Activated CD4-positive, alpha-beta memory T cell treated with anti-CD3 and anti-CD28 coated beads for 36 hours (primary cell): Measurements from ENCODE around the gene CASP7. TPM values are rescaled to one million over a fixed set of nuclear protein-coding genes. Genes with fewer than 3 reads are reported as not detected.

Source experiments
- CTCF ChIA-PET: fragments of 350-600 bp; sonication (Branson Sonifier 250); formaldehyde crosslinking; loops from one replicate; lab custom pipeline; 2021; ENCODE audit warnings: antibody characterized with exemption, inconsistent platforms; lab: Charles Lee
- POLR2A ChIA-PET: fragments of 350-600 bp; sonication (Branson Sonifier 250); formaldehyde crosslinking; loops from one replicate; lab custom pipeline; 2021; ENCODE audit warnings: antibody characterized with exemption; lab: Charles Lee
- DNase-seq: peaks from one replicate; pipeline ENCODE4 v3.0.0-alpha.2; 2020
- H3K27ac Mint-ChIP-seq: one replicate; pipeline ENCODE4 v1.8.0; 2021; ENCODE audit warnings: mixed read lengths
- H3K27me3 Mint-ChIP-seq: one replicate; pipeline ENCODE4 v1.8.0; 2021; ENCODE audit warnings: mixed read lengths
- H3K36me3 Mint-ChIP-seq: one replicate; pipeline ENCODE4 v1.8.0; 2021; ENCODE audit warnings: mixed read lengths
- H3K4me1 Mint-ChIP-seq: one replicate; pipeline ENCODE4 v1.8.0; 2021; ENCODE audit warnings: low read depth, mixed read lengths
- H3K4me3 Mint-ChIP-seq: one replicate; pipeline ENCODE4 v1.8.0; 2021; ENCODE audit warnings: mild to moderate bottlenecking, mixed read lengths
- H3K9me3 Mint-ChIP-seq: one replicate; pipeline ENCODE4 v1.8.0; 2021; ENCODE audit warnings: mixed read lengths
- intact Hi-C: fragments of 100-400 bp; cut with micrococcal nuclease; formaldehyde crosslinking; loops from one replicate; pipeline ENCODE4 v1.15.1; 2023
- total RNA-seq, 2 experiments: library from RNA; stranded (reverse); gene quantifications; one replicate each; pipeline ENCODE4 v1.2.3, GENCODE V29; 2021

CASP7 gene
- total RNA-seq, 2 experiments from 2014 or later: 12.2 to 13.3 TPM

GRCh38 chr10:113718969-113719822 is 39.5 kb downstream of the CASP7 start:
- H3K9me3 Mint-ChIP-seq: no peaks in the 10 kb centered on the region
- ChIA-PET POLR2A (no interaction called here), CTCF (no interaction called here)
- H3K4me3 Mint-ChIP-seq: no peak overlapping the region
- H3K27ac Mint-ChIP-seq: no peak overlapping the region
- intact Hi-C loops: no loop called here
- H3K27me3 Mint-ChIP-seq: no peaks in the 10 kb centered on the region
- peaks cover 37% of the 10 kb centered on the region for H3K36me3 Mint-ChIP-seq
- no peak for DNase-seq
- H3K4me1 Mint-ChIP-seq: no peaks in the 10 kb centered on the region

GRCh38 chr10:113720386-113720785 is 40.7 kb downstream of the CASP7 start:
- POLR2A ChIA-PET: no interaction called here

GRCh38 chr10:113732160-113732881 is 52.6 kb downstream of the CASP7 start:
- Mint-ChIP-seq H3K36me3 (peaks cover 30% of the 10 kb centered on the region), H3K4me1 (no peaks in the 10 kb centered on the region), H3K27ac (no peak overlapping the region), H3K4me3 (no peak overlapping the region), H3K27me3 (no peaks in the 10 kb centered on the region), H3K9me3 (no peaks in the 10 kb centered on the region)
- ChIA-PET POLR2A (no interaction called here), CTCF (interaction anchor here (1.1 to 1.6 kb wide), 2 partner anchors 28 to 371 kb away, joined by 4 to 6 read pairs; no protein-coding TSS in a partner anchor)
- intact Hi-C loops: no loop called here
- DNase-seq: no peak

More at GRCh38 chr10:113720386-113720785, 40.7 kb downstream of the CASP7 start:
- intact Hi-C loops: no loop called here
- Mint-ChIP-seq H3K36me3 (peaks cover 45% of the 10 kb centered on the region), H3K9me3 (no peaks in the 10 kb centered on the region), H3K27ac (no peak overlapping the region), H3K4me3 (no peak overlapping the region), H3K4me1 (no peaks in the 10 kb centered on the region), H3K27me3 (no peaks in the 10 kb centered on the region)
- CTCF ChIA-PET: no interaction called here
- DNase-seq: no peak

GRCh38 chr10:113732966-113733365 is 53.3 kb downstream of the CASP7 start:
- no peaks in the 10 kb centered on the region for H3K4me1 Mint-ChIP-seq
- CTCF ChIA-PET: interaction anchor here (1.1 to 1.6 kb wide), 2 partner anchors 28 to 371 kb away, joined by 4 to 6 read pairs; no protein-coding TSS in a partner anchor
- no peaks in the 10 kb centered on the region for H3K9me3 Mint-ChIP-seq
- H3K27ac Mint-ChIP-seq: no peak overlapping the region
- no peaks in the 10 kb centered on the region for H3K27me3 Mint-ChIP-seq
- intact Hi-C loops: no loop called here
- DNase-seq: no peak
- no peak overlapping the region for H3K4me3 Mint-ChIP-seq
- H3K36me3 Mint-ChIP-seq: peaks cover 26% of the 10 kb centered on the region
- POLR2A ChIA-PET: no interaction called here

- Mint-ChIP-seq H3K4me1 (no peaks in the 10 kb centered on the region), H3K9me3 (no peaks in the 10 kb centered on the region), H3K27ac (no peak overlapping the region), H3K4me3 (no peak overlapping the region), H3K27me3 (no peaks in the 10 kb centered on the region), H3K36me3 (peaks cover 20% of the 10 kb centered on the region)
- intact Hi-C loops: no loop called here
- DNase-seq: no peak
- POLR2A ChIA-PET: no interaction called here
- CTCF ChIA-PET: interaction anchor here (1.1 to 1.6 kb wide), 2 partner anchors 29 to 370 kb away, joined by 4 to 6 read pairs; no protein-coding TSS in a partner anchor
Measured at GRCh38 chr10:113733635-113734034, 53.9 kb downstream of the CASP7 start.

- DNase-seq: peak; percentile 15
- H3K9me3 Mint-ChIP-seq: no peaks in the 10 kb centered on the region
Measured at GRCh38 chr10:113735913-113736312, 56.2 kb downstream of the CASP7 start.

GRCh38 chr10:113736576-113736975 is 56.9 kb downstream of the CASP7 start:
- intact Hi-C loops: no loop called here

More at GRCh38 chr10:113735913-113736312, 56.2 kb downstream of the CASP7 start:
- Mint-ChIP-seq H3K27me3 (no peaks in the 10 kb centered on the region), H3K4me3 (no peak overlapping the region), H3K36me3 (peaks cover 2% of the 10 kb centered on the region), H3K4me1 (no peaks in the 10 kb centered on the region), H3K27ac (no peak overlapping the region)
- POLR2A ChIA-PET: no interaction called here
- intact Hi-C loops: no loop called here
- CTCF ChIA-PET: interaction anchor here (1.2 kb wide), 1 partner anchor 367 kb away, joined by 4 read pairs; no protein-coding TSS in a partner anchor

GRCh38 chr10:113739031-113739430 is 59.3 kb downstream of the CASP7 start:
- ChIA-PET POLR2A (no interaction called here), CTCF (interaction anchor here (1.0 kb wide), 1 partner anchor 38 kb away, joined by 3 read pairs; no protein-coding TSS in a partner anchor)
- no peak overlapping the region for H3K27ac Mint-ChIP-seq
- no peak overlapping the region for H3K4me3 Mint-ChIP-seq
- H3K36me3 Mint-ChIP-seq: no peaks in the 10 kb centered on the region
- no peaks in the 10 kb centered on the region for H3K9me3 Mint-ChIP-seq
- DNase-seq: no peak
- intact Hi-C loops: no loop called here
- H3K4me1 Mint-ChIP-seq: no peaks in the 10 kb centered on the region
- peaks cover under 1% of the 10 kb centered on the region for H3K27me3 Mint-ChIP-seq

More at GRCh38 chr10:113736576-113736975, 56.9 kb downstream of the CASP7 start:
- no peak for DNase-seq
- Mint-ChIP-seq H3K36me3 (no peaks in the 10 kb centered on the region), H3K4me3 (no peak overlapping the region), H3K9me3 (no peaks in the 10 kb centered on the region), H3K4me1 (no peaks in the 10 kb centered on the region), H3K27ac (no peak overlapping the region), H3K27me3 (no peaks in the 10 kb centered on the region)
- POLR2A ChIA-PET: no interaction called here
- CTCF ChIA-PET: interaction anchor here (1.2 kb wide), 1 partner anchor 367 kb away, joined by 4 read pairs; no protein-coding TSS in a partner anchor

GRCh38 chr10:113739577-113739976 is 59.9 kb downstream of the CASP7 start:
- no peaks in the 10 kb centered on the region for H3K9me3 Mint-ChIP-seq
- H3K27ac Mint-ChIP-seq: no peak overlapping the region
- no peak overlapping the region for H3K4me3 Mint-ChIP-seq
- intact Hi-C loops: no loop called here
- peaks cover 6% of the 10 kb centered on the region for H3K27me3 Mint-ChIP-seq
- DNase-seq: no peak
- no peaks in the 10 kb centered on the region for H3K4me1 Mint-ChIP-seq
- H3K36me3 Mint-ChIP-seq: no peaks in the 10 kb centered on the region
- ChIA-PET POLR2A (no interaction called here), CTCF (no interaction called here)

- DNase-seq: no peak
- CTCF ChIA-PET: no interaction called here
- POLR2A ChIA-PET: no interaction called here
- H3K27ac Mint-ChIP-seq: no peak overlapping the region
- intact Hi-C loops: no loop called here
- H3K36me3 Mint-ChIP-seq: no peaks in the 10 kb centered on the region
- peaks cover 9% of the 10 kb centered on the region for H3K27me3 Mint-ChIP-seq
- H3K4me3 Mint-ChIP-seq: no peak overlapping the region
- no peaks in the 10 kb centered on the region for H3K4me1 Mint-ChIP-seq
- H3K9me3 Mint-ChIP-seq: no peaks in the 10 kb centered on the region
Measured at GRCh38 chr10:113740850-113741249, 61.1 kb downstream of the CASP7 start.

GRCh38 chr10:113742466-113742865 is 62.8 kb downstream of the CASP7 start:
- ChIA-PET POLR2A (no interaction called here), CTCF (interaction anchor here (0.6 to 0.7 kb wide), 2 partner anchors 417 to 474 kb away, joined by 3 to 4 read pairs; no protein-coding TSS in a partner anchor)
- H3K27ac Mint-ChIP-seq: no peak overlapping the region
- no peaks in the 10 kb centered on the region for H3K36me3 Mint-ChIP-seq
- no peak overlapping the region for H3K4me3 Mint-ChIP-seq
- peaks cover 9% of the 10 kb centered on the region for H3K27me3 Mint-ChIP-seq
- DNase-seq: no peak
- intact Hi-C loops: no loop called here
- H3K4me1 Mint-ChIP-seq: no peaks in the 10 kb centered on the region
- no peaks in the 10 kb centered on the region for H3K9me3 Mint-ChIP-seq

GRCh38 chr10:113743594-113743993 is 63.9 kb downstream of the CASP7 start:
- H3K27ac Mint-ChIP-seq: no peak overlapping the region
- H3K36me3 Mint-ChIP-seq: no peaks in the 10 kb centered on the region
- CTCF ChIA-PET: no interaction called here
- no peak for DNase-seq
- no peaks in the 10 kb centered on the region for H3K4me1 Mint-ChIP-seq
- H3K27me3 Mint-ChIP-seq: peaks cover 9% of the 10 kb centered on the region
- H3K9me3 Mint-ChIP-seq: no peaks in the 10 kb centered on the region
- intact Hi-C loops: no loop called here
- H3K4me3 Mint-ChIP-seq: no peak overlapping the region
- POLR2A ChIA-PET: no interaction called here
